HCT116 (cell line): Measurements from ENCODE around the gene PAFAH1B1. TPM values are rescaled to one million over a fixed set of nuclear protein-coding genes. Genes with fewer than 3 reads are reported as not detected.

Source experiments
- ATAC-seq: fragments of 200-7000 bp; cut with Tn5 transposase; 2 replicates; pipeline ENCODE4 v1.9.1; 2020; ENCODE audit warnings: mild to moderate bottlenecking, moderate library complexity
- BruUV-seq: library from RNA; stranded (reverse); fragments of 400-500 nt; replicated peaks from 2 replicates; lab custom pipeline; 2021; lab: Mats Ljungman, UMichigan
- CTCF ChIA-PET: fragments of 300-600 bp; sonication (Branson Sonifier 250); formaldehyde crosslinking; loops from one replicate; lab custom pipeline; 2021; ENCODE audit warnings: antibody characterized with exemption; lab: Charles Lee
- POLR2A ChIA-PET: fragments of 300-600, 350-600 bp; sonication (Branson Sonifier 250); formaldehyde crosslinking; loops from one replicate; lab custom pipeline; 2021; ENCODE audit warnings: antibody characterized with exemption; lab: Charles Lee
- RAD21 ChIA-PET, 2 experiments: fragments of 300-600 bp; sonication (Branson Sonifier 250); formaldehyde crosslinking; loops; one replicate each; lab custom pipeline; 2023; ENCODE audit warnings: low total read pairs in 2 of 2; ENCODE audit not compliant: uncharacterized antibody in 2 of 2, unreplicated experiment in 2 of 2, low non-redundant PET in 1 of 2; lab: Charles Lee
- DNase-seq: peaks from one replicate; pipeline ENCODE4 v3.0.0-alpha.2; 2010; ENCODE audit warnings: low read depth, low spot score
- H2AFZ ChIP-seq: fragments of 200-600 bp; shearing (Covaris generic), sonication (generic); 2 replicates; pipeline ENCODE4 v1.6.1; 2017; ENCODE audit warnings: low read depth, mixed run types, mixed read lengths, antibody characterized with exemption, low read length; ENCODE audit not compliant: poor library complexity, severe bottlenecking
- H3K27ac ChIP-seq: 2 replicates; pipeline ENCODE4 v1.5.1; 2012; ENCODE audit warnings: low read depth, low read length
- H3K27me3 ChIP-seq: fragments of 200-600 bp; sonication (generic); 2 replicates; pipeline ENCODE4 v1.6.1; 2016; ENCODE audit warnings: mixed run types, low read length, mixed read lengths; ENCODE audit not compliant: insufficient read depth
- H3K36me3 ChIP-seq, 2 experiments: fragments of 200-500 bp in 1 of 2; fragments of 200-600 bp in 1 of 2; sonication (Bioruptor generic) in 1 of 2; sonication (generic) in 1 of 2; 2 replicates each; pipeline versions ENCODE4 v1.5.1 to v1.6.1; 2014 to 2016; ENCODE audit warnings: low read length in 2 of 2, inconsistent platforms in 1 of 2, mixed read lengths in 1 of 2, mixed run types in 1 of 2; ENCODE audit not compliant: insufficient read depth in 2 of 2, control insufficient read depth in 1 of 2
- H3K4me1 ChIP-seq, 2 experiments: fragments of 200-600 bp in 1 of 2; sonication (generic) in 1 of 2; 2 replicates each; pipeline versions ENCODE4 v1.5.1 to v1.6.1; 2012 to 2017; ENCODE audit warnings: low read length in 2 of 2, inconsistent platforms in 1 of 2, mild to moderate bottlenecking in 1 of 2, mixed read lengths in 1 of 2, mixed run types in 1 of 2, moderate library complexity in 1 of 2; ENCODE audit not compliant: insufficient read depth in 2 of 2, control insufficient read depth in 1 of 2
- H3K4me2 ChIP-seq: fragments of 200-600 bp; sonication (generic); 2 replicates; pipeline ENCODE4 v1.6.1; 2017; ENCODE audit warnings: mixed run types, low read length, mixed read lengths
- H3K4me3 ChIP-seq, 2 experiments: fragments of 200-600 bp in 1 of 2; sonication (generic) in 1 of 2; replicated peaks in 1 of 2; 2 replicates each; pipeline ENCODE4 v1.5.1; 2011 to 2016; ENCODE audit warnings: low read length in 2 of 2, control low read depth in 1 of 2, low read depth in 1 of 2, mild to moderate bottlenecking in 1 of 2, mixed read lengths in 1 of 2, mixed run types in 1 of 2
- H3K79me2 ChIP-seq: fragments of 200-600 bp; sonication (generic); 2 replicates; pipeline ENCODE4 v1.6.1; 2017; ENCODE audit warnings: mild to moderate bottlenecking, mixed run types, low read length, moderate library complexity, mixed read lengths; ENCODE audit not compliant: insufficient read depth
- H3K9ac ChIP-seq: fragments of 200-600 bp; sonication (generic); 2 replicates; pipeline ENCODE4 v1.6.1; 2016; ENCODE audit warnings: low read length, mixed read lengths
- H3K9me2 ChIP-seq: fragments of 200-600 bp; sonication (generic), shearing (Covaris generic); 2 replicates; pipeline ENCODE4 v1.6.1; 2017; ENCODE audit warnings: mixed run types, mild to moderate bottlenecking, moderate library complexity; ENCODE audit not compliant: insufficient read depth
- H3K9me3 ChIP-seq, 2 experiments: fragments of 200-500 bp in 1 of 2; fragments of 200-600 bp in 1 of 2; sonication (Bioruptor generic) in 1 of 2; sonication (generic) in 1 of 2; 2 replicates each; pipeline ENCODE4 v1.6.1; 2014 to 2017; ENCODE audit warnings: low read length in 2 of 2, mixed read lengths in 2 of 2, inconsistent platforms in 1 of 2, low read depth in 1 of 2, mild to moderate bottlenecking in 1 of 2, mixed run types in 1 of 2, moderate library complexity in 1 of 2; ENCODE audit not compliant: control insufficient read depth in 1 of 2, insufficient read depth in 1 of 2
- H4K20me1 ChIP-seq: fragments of 200-600 bp; sonication (generic), shearing (Covaris generic); 2 replicates; pipeline ENCODE4 v1.6.1; 2017; ENCODE audit warnings: mixed run types, mild to moderate bottlenecking, moderate library complexity; ENCODE audit not compliant: insufficient read depth
- ATF3 ChIP-seq: IDR thresholded peaks from 2 replicates; pipeline ENCODE4 v1.6.1; 2012
- ELF1 ChIP-seq: IDR thresholded peaks from 2 replicates; pipeline ENCODE4 v1.6.1; 2012; ENCODE audit warnings: low read depth, borderline replicate concordance
- JUND ChIP-seq: IDR thresholded peaks from 2 replicates; pipeline ENCODE4 v1.6.1; 2012
- MAX ChIP-seq: IDR thresholded peaks from 2 replicates; pipeline ENCODE4 v1.6.1; 2012
- POLR2AphosphoS5 ChIP-seq: IDR thresholded peaks from 2 replicates; pipeline ENCODE4 v1.6.1; 2011; ENCODE audit warnings: mild to moderate bottlenecking, low read depth, low read length, moderate library complexity
- RAD21 ChIP-seq: IDR thresholded peaks from 2 replicates; pipeline ENCODE4 v1.6.1; 2012; ENCODE audit warnings: low read depth, mild to moderate bottlenecking
- SRF ChIP-seq: IDR thresholded peaks from 2 replicates; pipeline ENCODE4 v1.6.1; 2012; ENCODE audit warnings: low read depth
- ZNF274 ChIP-seq: fragments of 200-500 bp; sonication (Bioruptor generic); IDR thresholded peaks from 2 replicates; pipeline ENCODE4 v1.6.1; 2014; ENCODE audit warnings: mild to moderate bottlenecking, low read depth, low read length, inconsistent platforms
- intact Hi-C: fragments of 100-400 bp; cut with micrococcal nuclease; formaldehyde crosslinking; loops from 2 replicates; pipeline ENCODE4 v1.10.0; 2022
- total RNA-seq: library from RNA; stranded (reverse); gene quantifications from one replicate; pipeline ENCODE4 v1.2.1, GENCODE V29; 2021; ENCODE audit not compliant: unreplicated experiment

Gene PAFAH1B1
- total RNA-seq, 1 experiment from 2014 or later, result 113 TPM

- H3K27ac ChIP-seq, result no peak overlapping the region
- no peak overlapping the region for H3K4me3 ChIP-seq
- no peaks in the 10 kb centered on the region for H3K27me3 ChIP-seq
- no peaks in the 10 kb centered on the region for H3K36me3 ChIP-seq
- ChIA-PET POLR2A (no interaction called here), CTCF (no interaction called here), RAD21 (no interaction called here)
- H3K4me2 ChIP-seq, result no peak overlapping the region
- H3K79me2 ChIP-seq, result no peaks in the 10 kb centered on the region
- no peak for TF ChIP-seq ZNF274
- TF ChIP-seq MAX, result no peak
- TF ChIP-seq ELF1, result no peak
- no peak for TF ChIP-seq ATF3
- TF ChIP-seq RAD21, result no peak
- intact Hi-C loops, result no loop called here
- H3K9ac ChIP-seq, result no peak overlapping the region
- H2AFZ ChIP-seq, result no peak overlapping the region
- no TSS peak for BruUV-seq
- no peaks in the 10 kb centered on the region for H4K20me1 ChIP-seq
- H3K9me3 ChIP-seq, result no peaks in the 10 kb centered on the region
- H3K4me1 ChIP-seq, result no peaks in the 10 kb centered on the region
- no peaks in the 10 kb centered on the region for H3K9me2 ChIP-seq
- DNase-seq (no peak), ATAC-seq (no peak)
Measured at GRCh38 chr17:2580151-2580550, 13.3 kb upstream of the PAFAH1B1 start.

GRCh38 chr17:2580661-2581060 lies 12.8 kb upstream of the PAFAH1B1 start:
- no TSS peak for BruUV-seq
- no peak overlapping the region for H3K27ac ChIP-seq
- TF ChIP-seq SRF (no peak), MAX (no peak), POLR2AphosphoS5 (no peak), JUND (no peak)
- H3K27me3 ChIP-seq, result no peaks in the 10 kb centered on the region
- H3K36me3 ChIP-seq, result no peaks in the 10 kb centered on the region
- H2AFZ ChIP-seq, result no peak overlapping the region
- intact Hi-C loops, result no loop called here
- ChIA-PET CTCF (no interaction called here), POLR2A (no interaction called here), RAD21 (no interaction called here)
- no peak for ATAC-seq
- DNase-seq, result no peak
- H3K4me1 ChIP-seq, result no peaks in the 10 kb centered on the region
- no peak overlapping the region for H3K4me3 ChIP-seq
- H3K9ac ChIP-seq, result no peak overlapping the region
- H3K9me3 ChIP-seq, result no peaks in the 10 kb centered on the region
- no peaks in the 10 kb centered on the region for H3K9me2 ChIP-seq
- no peak overlapping the region for H3K4me2 ChIP-seq
- no peaks in the 10 kb centered on the region for H4K20me1 ChIP-seq
- H3K79me2 ChIP-seq, result no peaks in the 10 kb centered on the region
